ENCODE data around the gene PIANP.
"Not testable (repeated sequence)": the region's sequence is repeated elsewhere in the genome, so short reads cannot be mapped to it uniquely, and the experiment has no call there.

PIANP gene

GRCh38 chr12:6725350-6725749 is 24.7 kb upstream of the PIANP start:
- peaks cover 3% of the 10 kb centered on the region for H3K9me3 Mint-ChIP-seq
- peak overlapping the region in 2 of 3 experiments; percentile 53 to 68 for H3K27ac Mint-ChIP-seq
- peak overlapping the region; percentile 71 to 92 (median 75) for H3K4me3 Mint-ChIP-seq
- peaks cover 6% of the 10 kb centered on the region for H3K27me3 Mint-ChIP-seq (ENCODE audit: low read depth)
- peaks cover 21% of the 10 kb centered on the region for H3K36me3 Mint-ChIP-seq (ENCODE audit: low read depth)
- TF ChIP-seq CTCF (IDR thresholded peaks at IDR 0.05; ENCODE audit: unreplicated experiment in 3 of 3): no peak
- H3K4me1 Mint-ChIP-seq: peaks cover 12% of the 10 kb centered on the region

- Mint-ChIP-seq H3K9me3 (peaks cover 3% of the 10 kb centered on the region), H3K27me3 (ENCODE audit: low read depth) (peaks cover 6% of the 10 kb centered on the region), H3K4me1 (peaks cover 12% of the 10 kb centered on the region), H3K36me3 (ENCODE audit: low read depth) (peaks cover 12% of the 10 kb centered on the region), H3K27ac (peak overlapping the region; percentile 81 to 90 (median 89)), H3K4me3 (peak overlapping the region; percentile 89 to 92 (median 90))
- TF ChIP-seq CTCF (IDR thresholded peaks at IDR 0.05; ENCODE audit: unreplicated experiment in 3 of 3): no peak
Observed at GRCh38 chr12:6724409-6724797, 23.8 kb upstream of the PIANP start.

GRCh38 chr12:6723607-6724408 is 23.2 kb upstream of the PIANP start, which contains the start of gene COPS7A:
COPS7A (plus strand) TSS chr12:6724046; CDS start chr12:6724657, 611 bp downstream.
- Mint-ChIP-seq H3K4me1 (peaks cover 12% of the 10 kb centered on the region), H3K9me3 (peaks cover 3% of the 10 kb centered on the region), H3K4me3 (peak within 1 kb of the TSS; percentile 89 to 92 (median 90)), H3K36me3 (ENCODE audit: low read depth) (peaks cover 7% of the 10 kb centered on the region), H3K27ac (peak within 1 kb of the TSS; percentile 81 to 90 (median 89)), H3K27me3 (ENCODE audit: low read depth) (peaks cover 6% of the 10 kb centered on the region)
- TF ChIP-seq CTCF (IDR thresholded peaks at IDR 0.05; ENCODE audit: unreplicated experiment in 3 of 3): no peak

- peaks cover 7% of the 10 kb centered on the region for H3K27me3 Mint-ChIP-seq (ENCODE audit: low read depth)
- peaks cover 12% of the 10 kb centered on the region for H3K4me1 Mint-ChIP-seq
- H3K4me3 Mint-ChIP-seq: peak overlapping the region; percentile 5 to 53 (median 12)
- H3K27ac Mint-ChIP-seq: peak overlapping the region in 1 of 3 experiments; percentile 39
- H3K9me3 Mint-ChIP-seq: peaks cover 3% of the 10 kb centered on the region
- H3K36me3 Mint-ChIP-seq (ENCODE audit: low read depth): peaks cover 6% of the 10 kb centered on the region
- TF ChIP-seq CTCF (IDR thresholded peaks at IDR 0.05; ENCODE audit: unreplicated experiment in 3 of 3): no peak
Observed at GRCh38 chr12:6722863-6723262, 22.2 kb upstream of the PIANP start.

GRCh38 chr12:6716874-6717437 is 16.3 kb upstream of the PIANP start:
- no peaks in the 10 kb centered on the region for H3K9me3 Mint-ChIP-seq
- H3K27me3 Mint-ChIP-seq (ENCODE audit: low read depth): peaks cover 9% of the 10 kb centered on the region
- H3K36me3 Mint-ChIP-seq (ENCODE audit: low read depth): no peaks in the 10 kb centered on the region
- H3K4me1 Mint-ChIP-seq: no peaks in the 10 kb centered on the region
- no peak overlapping the region for H3K27ac Mint-ChIP-seq
- no peak for TF ChIP-seq CTCF (IDR thresholded peaks at IDR 0.05; ENCODE audit: unreplicated experiment in 3 of 3)
- H3K4me3 Mint-ChIP-seq: no peak overlapping the region

- not testable (repeated sequence) for H3K27ac Mint-ChIP-seq; H3K4me3 Mint-ChIP-seq; H3K4me1 Mint-ChIP-seq; H3K9me3 Mint-ChIP-seq; H3K27me3 Mint-ChIP-seq (ENCODE audit: low read depth); H3K36me3 Mint-ChIP-seq (ENCODE audit: low read depth)
Observed at GRCh38 chr12:6716031-6716873, 15.6 kb upstream of the PIANP start.

Data from nephron (organoid).